K562 (cell line): ENCODE measurements around the gene ARHGAP24. TPM values are rescaled to one million over a fixed set of nuclear protein-coding genes. Genes with fewer than 3 reads are reported as not detected.

Experiments
- ATAC-seq: fragments of 200-7000 bp; cut with Tn5 transposase; 3 replicates; pipeline ENCODE4 v1.9.1; 2020; ENCODE audit warnings: moderate library complexity
- BruUV-seq: library from RNA; stranded (reverse); fragments of 400-500 nt; replicated peaks from 2 replicates; lab custom pipeline; 2021; lab: Mats Ljungman, UMichigan
- CTCF ChIA-PET: fragments of 300-600 bp; formaldehyde crosslinking; extraction: SDS; loops from one replicate; lab custom pipeline; 2021; ENCODE audit warnings: low intra/inter-chr PET ratio; lab: Yijun Ruan, JAX
- POLR2A ChIA-PET: fragments of 300-600, 350-650 bp; sonication (Branson Sonifier 250); formaldehyde crosslinking; extraction: SDS; loops from one replicate; lab custom pipeline; 2021; ENCODE audit warnings: antibody characterized with exemption, inconsistent platforms; lab: Yijun Ruan, JAX
- DNase-seq, 4 experiments: peaks; one replicate each; pipeline versions ENCODE4 v3.0.0 to v3.0.0-alpha.2; 2011 to 2018; ENCODE audit warnings: low spot score in 3 of 4, mixed read lengths in 3 of 4; ENCODE audit errors: extremely low read depth in 1 of 4
- FAIRE-seq: peaks from 2 replicates; lab custom pipeline; 2011; peaks lifted over from hg19 to GRCh38; lab: Jason Lieb, UNC
- H2AFZ ChIP-seq: 2 replicates; pipeline ENCODE4 v1.6.0; 2011; ENCODE audit warnings: low read depth, low read length, control low read depth, inconsistent platforms
- H3K27ac ChIP-seq: fragments of 200-600 bp; 3 replicates; pipeline ENCODE4 v1.8.0; 2011; ENCODE audit warnings: low read depth, mild to moderate bottlenecking, control low read depth, inconsistent platforms, low read length, moderate library complexity, mixed read lengths; ENCODE audit errors: extremely low read depth
- H3K27me3 ChIP-seq, 2 experiments: fragments of 300-600 bp in 1 of 2; 2 replicates in 1 of 2; 3 replicates in 1 of 2; pipeline versions ENCODE4 v1.6.0 to v1.8.0; 2011; ENCODE audit warnings: inconsistent platforms in 2 of 2, low read length in 2 of 2, mild to moderate bottlenecking in 1 of 2, mixed read lengths in 1 of 2, moderate library complexity in 1 of 2; ENCODE audit not compliant: control insufficient read depth in 2 of 2, insufficient read depth in 2 of 2
- H3K36me3 ChIP-seq: fragments of 300-600 bp; 3 replicates; pipeline ENCODE4 v1.8.0; 2011; ENCODE audit warnings: mild to moderate bottlenecking, low read length, inconsistent platforms; ENCODE audit not compliant: control insufficient read depth, insufficient read depth
- H3K4me1 ChIP-seq, 2 experiments: fragments of 200-600 bp in 1 of 2; replicated peaks in 1 of 2; 2 replicates in 1 of 2; 3 replicates in 1 of 2; pipeline versions ENCODE4 v1.5.1 to v1.8.0; 2011; ENCODE audit warnings: inconsistent platforms in 2 of 2, low read length in 2 of 2, mild to moderate bottlenecking in 1 of 2, mixed read lengths in 1 of 2, moderate library complexity in 1 of 2; ENCODE audit not compliant: control insufficient read depth in 2 of 2, insufficient read depth in 2 of 2
- H3K4me2 ChIP-seq: 2 replicates; pipeline ENCODE4 v1.6.1; 2011; ENCODE audit warnings: low read length, control low read depth, inconsistent platforms, mixed read lengths; ENCODE audit not compliant: insufficient read depth
- H3K4me3 ChIP-seq: fragments of 200-600 bp; sonication (generic), shearing (Covaris generic); 2 replicates; pipeline ENCODE4 v1.5.1; 2016; ENCODE audit warnings: control low read depth, inconsistent platforms
- H3K79me2 ChIP-seq: fragments of 200-600 bp; 3 replicates; pipeline ENCODE4 v1.8.0; 2011; ENCODE audit warnings: low read length, inconsistent platforms; ENCODE audit not compliant: control insufficient read depth, insufficient read depth
- H3K9ac ChIP-seq, 2 experiments: 2 replicates each; pipeline versions ENCODE4 v1.6.0 to v1.6.1; 2011; ENCODE audit warnings: low read depth in 2 of 2, low read length in 2 of 2, control low read depth in 1 of 2, inconsistent platforms in 1 of 2, mild to moderate bottlenecking in 1 of 2, mixed read lengths in 1 of 2; ENCODE audit not compliant: insufficient read depth in 1 of 2
- H3K9me1 ChIP-seq: one replicate; pipeline ENCODE4 v1.6.0; 2011; ENCODE audit warnings: inconsistent platforms, mild to moderate bottlenecking, low read length, moderate library complexity; ENCODE audit not compliant: control insufficient read depth, insufficient read depth
- H3K9me3 ChIP-seq: replicated peaks from 2 replicates; pipeline ENCODE4 v1.5.1; 2011; ENCODE audit warnings: low read depth, low read length, inconsistent platforms; ENCODE audit not compliant: control insufficient read depth, insufficient read depth
- H4K20me1 ChIP-seq: replicated peaks from 2 replicates; pipeline ENCODE4 v1.6.1; 2011; ENCODE audit warnings: low read length, inconsistent platforms, mixed read lengths; ENCODE audit not compliant: control insufficient read depth, insufficient read depth
- ATF1 ChIP-seq, 2 experiments: fragments of 450-650 bp in 1 of 2; IDR thresholded peaks; 2 replicates each; pipeline ENCODE4 v1.6.1; 2016; ENCODE audit warnings: missing compliant biosample characterization in 1 of 2, missing genetic modification characterization in 1 of 2
- CCNT2 ChIP-seq: IDR thresholded peaks from 2 replicates; pipeline ENCODE4 v1.6.1; 2011; ENCODE audit warnings: borderline replicate concordance, low read depth, mild to moderate bottlenecking, moderate library complexity, mixed read lengths, low read length; ENCODE audit not compliant: insufficient read length; ENCODE audit errors: extremely low read depth
- ELF1 ChIP-seq: fragments of 200-800 bp; sonication (Bioruptor generic); IDR thresholded peaks from 2 replicates; pipeline ENCODE4 v1.6.1; 2016; ENCODE audit warnings: missing genetic modification characterization, missing compliant biosample characterization
- ETV5 ChIP-seq: sonication (generic); formaldehyde crosslinking; IDR thresholded peaks from 2 replicates; pipeline ENCODE4 v1.4.0; 2020; ENCODE audit warnings: low read depth, mild to moderate bottlenecking, missing genetic modification reagents
- EZH2 ChIP-seq: IDR thresholded peaks from 2 replicates; pipeline ENCODE4 v1.6.1; 2012; ENCODE audit warnings: low read depth, mild to moderate bottlenecking, inconsistent platforms, low read length, borderline replicate concordance
- FOXK1 ChIP-seq: sonication (generic); formaldehyde crosslinking; IDR thresholded peaks from 2 replicates; pipeline ENCODE4 v1.8.0; 2022; ENCODE audit warnings: missing genetic modification reagents, mild to moderate bottlenecking, borderline replicate concordance
- HOXB6 ChIP-seq: fragments of 250-450 bp; sonication (Bioruptor Pico); IDR thresholded peaks from 2 replicates; pipeline ENCODE4 v1.5.1; 2022; ENCODE audit warnings: mild to moderate bottlenecking, borderline replicate concordance
- MCM5 ChIP-seq: fragments of 450-650 bp; IDR thresholded peaks from 2 replicates; pipeline ENCODE4 v1.6.1; 2016; ENCODE audit warnings: low read depth
- MIER1 ChIP-seq: fragments of 450-650 bp; IDR thresholded peaks from 2 replicates; pipeline ENCODE4 v1.6.1; 2016; ENCODE audit warnings: antibody characterized with exemption, mild to moderate bottlenecking, low read depth
- NBN ChIP-seq: fragments of 450-650 bp; IDR thresholded peaks from 2 replicates; pipeline ENCODE4 v1.6.1; 2016; ENCODE audit warnings: low read depth, mild to moderate bottlenecking
- ZBTB8A ChIP-seq: fragments of 450-650 bp; IDR thresholded peaks from 2 replicates; pipeline ENCODE4 v1.6.1; 2018; ENCODE audit warnings: mild to moderate bottlenecking, moderate library complexity; ENCODE audit not compliant: partially characterized antibody
- ZNF3 ChIP-seq: fragments of 250-450 bp; sonication (Bioruptor Pico); IDR thresholded peaks from 2 replicates; pipeline ENCODE4 v1.5.0; 2021; ENCODE audit warnings: mild to moderate bottlenecking, moderate library complexity
- ZNF778 ChIP-seq: fragments of 450-650 bp; formaldehyde crosslinking; IDR thresholded peaks from 2 replicates; pipeline ENCODE4 v1.4.0; 2020; ENCODE audit warnings: mild to moderate bottlenecking, moderate library complexity
- WGBS: fragments of 100-300 bp; shearing (Covaris generic); methylation state at CpG from one replicate; pipeline ENCODE4 v1.1.6; 2016; ENCODE audit warnings: low coverage, mixed read lengths; ENCODE audit not compliant: insufficient coverage; ENCODE audit errors: missing lambda C conversion rate; 5-methylcytosine and 5-hydroxymethylcytosine counted together
- in situ Hi-C: fragments of 300-500 bp; cut with MboI; formaldehyde crosslinking; loops from 4 replicates; pipeline ENCODE4 v1.15.0; 2018; ENCODE audit warnings: inconsistent platforms, mixed read lengths
- intact Hi-C: fragments of 100-400 bp; cut with micrococcal nuclease; formaldehyde crosslinking; loops from 2 replicates; pipeline ENCODE4 v1.14.2; 2022
- polyA plus RNA-seq, 8 experiments: library from polyadenylated mRNA; depleted of rRNA in 4 of 8; stranded (reverse) in 5 of 8; unstranded in 3 of 8; fragments of >200 nt; fragmentation: Nextera tagmentation in 2 of 8; fragmentation: Illumina TruSeq in 1 of 8; extraction: Ambion mirVana in 2 of 8; extraction: Trizol in 1 of 8; gene quantifications; 2 replicates each; pipeline versions ENCODE4 v1.2.1 to v1.2.3, GENCODE V29; 2011 to 2014; ENCODE audit warnings: inconsistent platforms in 1 of 8, missing spikeins in 1 of 8
- total RNA-seq, 7 experiments: library from RNA; depleted of rRNA in 6 of 7; stranded (reverse); fragments of >200 nt in 6 of 7; fragmentation: Illumina TruSeq in 2 of 7; extraction: Trizol in 2 of 7; gene quantifications; 2 replicates each; pipeline versions ENCODE4 v1.2.1 to v1.2.3, GENCODE V29; 2011 to 2021; ENCODE audit warnings: low replicate concordance in 1 of 7
- TF ChIP-seq, protein P1 (sequence below): fragments of 450-650 bp; IDR thresholded peaks from 2 replicates; pipeline ENCODE4 v1.6.1; 2016; ENCODE audit warnings: mild to moderate bottlenecking
- TF ChIP-seq, protein P2 (sequence below): fragments of 450-650 bp; formaldehyde crosslinking; IDR thresholded peaks from 2 replicates; pipeline ENCODE4 v1.4.0; 2022; ENCODE audit warnings: missing genetic modification characterization
- TF ChIP-seq, protein P3 (sequence below): sonication (generic); formaldehyde crosslinking; IDR thresholded peaks from 2 replicates; pipeline ENCODE4 v1.8.1; 2023; ENCODE audit warnings: mild to moderate bottlenecking, missing genetic modification reagents, moderate library complexity
- TF ChIP-seq, protein P4 (sequence below): fragments of 450-650 bp; IDR thresholded peaks from 2 replicates; pipeline ENCODE4 v1.6.1; 2016; ENCODE audit warnings: antibody characterized with exemption

Gene ARHGAP24
- total and polyA plus RNA-seq, 9 of the 15 experiments (the other 6 are each of a cell fraction or from before 2014, with no cell fraction given): 8.0 to 22.6 (median 14.0) TPM

DNA sequence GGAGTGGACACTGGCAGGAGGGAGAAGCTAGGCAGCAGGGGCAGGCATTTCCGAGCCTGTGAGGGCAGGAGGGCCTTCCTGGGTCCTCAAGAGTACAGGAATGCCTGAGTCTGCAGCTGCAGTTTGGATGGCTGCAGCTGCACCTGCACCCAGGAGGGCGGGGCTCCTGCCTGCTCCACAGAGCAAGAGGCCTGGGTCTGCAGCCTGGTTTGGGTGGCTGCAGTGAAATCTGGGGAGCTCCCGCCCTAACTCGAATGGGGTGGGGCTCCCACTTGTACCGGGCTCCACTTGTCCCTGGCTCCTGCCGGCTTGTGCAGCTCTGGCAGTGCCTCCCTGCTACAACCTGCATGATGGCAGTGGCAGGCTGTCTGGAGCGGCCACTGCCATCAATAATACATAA is 436.0 kb downstream of the ARHGAP24 start:
- H3K9me1 ChIP-seq: no peaks in the 10 kb centered on the region
- no peak for ATAC-seq
- no peaks in the 10 kb centered on the region for H3K27me3 ChIP-seq
- ChIA-PET POLR2A (interaction anchor here (1.6 kb wide), 1 partner anchor 12 kb away, joined by 3 read pairs; no protein-coding TSS in a partner anchor), CTCF (no interaction called here)
- H3K4me3 ChIP-seq: no peak overlapping the region
- intact Hi-C loops: no loop called here
- no peak overlapping the region for H3K27ac ChIP-seq
- no peak for FAIRE-seq
- in situ Hi-C loops: no loop called here
- BruUV-seq: no TSS peak
- TF ChIP-seq EZH2: no peak
- TF ChIP-seq ATF1 (CRISPR knock-in tag; IDR thresholded peaks at IDR 0.05): no peak
- TF ChIP-seq ATF1 (tag; IDR thresholded peaks at IDR 0.05): no peak
- no peak for TF ChIP-seq ETV5 (CRISPR knock-in tag)
- no peak for TF ChIP-seq CCNT2
- TF ChIP-seq, protein P1, sequence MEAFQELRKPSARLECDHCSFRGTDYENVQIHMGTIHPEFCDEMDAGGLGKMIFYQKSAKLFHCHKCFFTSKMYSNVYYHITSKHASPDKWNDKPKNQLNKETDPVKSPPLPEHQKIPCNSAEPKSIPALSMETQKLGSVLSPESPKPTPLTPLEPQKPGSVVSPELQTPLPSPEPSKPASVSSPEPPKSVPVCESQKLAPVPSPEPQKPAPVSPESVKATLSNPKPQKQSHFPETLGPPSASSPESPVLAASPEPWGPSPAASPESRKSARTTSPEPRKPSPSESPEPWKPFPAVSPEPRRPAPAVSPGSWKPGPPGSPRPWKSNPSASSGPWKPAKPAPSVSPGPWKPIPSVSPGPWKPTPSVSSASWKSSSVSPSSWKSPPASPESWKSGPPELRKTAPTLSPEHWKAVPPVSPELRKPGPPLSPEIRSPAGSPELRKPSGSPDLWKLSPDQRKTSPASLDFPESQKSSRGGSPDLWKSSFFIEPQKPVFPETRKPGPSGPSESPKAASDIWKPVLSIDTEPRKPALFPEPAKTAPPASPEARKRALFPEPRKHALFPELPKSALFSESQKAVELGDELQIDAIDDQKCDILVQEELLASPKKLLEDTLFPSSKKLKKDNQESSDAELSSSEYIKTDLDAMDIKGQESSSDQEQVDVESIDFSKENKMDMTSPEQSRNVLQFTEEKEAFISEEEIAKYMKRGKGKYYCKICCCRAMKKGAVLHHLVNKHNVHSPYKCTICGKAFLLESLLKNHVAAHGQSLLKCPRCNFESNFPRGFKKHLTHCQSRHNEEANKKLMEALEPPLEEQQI: no peak
- no peak for TF ChIP-seq ZBTB8A
- no peak for TF ChIP-seq ZNF778
- no peak for TF ChIP-seq FOXK1 (CRISPR knock-in tag)
- TF ChIP-seq MCM5: no peak
- TF ChIP-seq, protein P2, sequence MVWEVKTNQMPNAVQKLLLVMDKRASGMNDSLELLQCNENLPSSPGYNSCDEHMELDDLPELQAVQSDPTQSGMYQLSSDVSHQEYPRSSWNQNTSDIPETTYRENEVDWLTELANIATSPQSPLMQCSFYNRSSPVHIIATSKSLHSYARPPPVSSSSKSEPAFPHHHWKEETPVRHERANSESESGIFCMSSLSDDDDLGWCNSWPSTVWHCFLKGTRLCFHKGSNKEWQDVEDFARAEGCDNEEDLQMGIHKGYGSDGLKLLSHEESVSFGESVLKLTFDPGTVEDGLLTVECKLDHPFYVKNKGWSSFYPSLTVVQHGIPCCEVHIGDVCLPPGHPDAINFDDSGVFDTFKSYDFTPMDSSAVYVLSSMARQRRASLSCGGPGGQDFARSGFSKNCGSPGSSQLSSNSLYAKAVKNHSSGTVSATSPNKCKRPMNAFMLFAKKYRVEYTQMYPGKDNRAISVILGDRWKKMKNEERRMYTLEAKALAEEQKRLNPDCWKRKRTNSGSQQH (CRISPR knock-in tag): no peak
- no peak for TF ChIP-seq ZNF3 (CRISPR knock-in tag)
- TF ChIP-seq, protein P3, sequence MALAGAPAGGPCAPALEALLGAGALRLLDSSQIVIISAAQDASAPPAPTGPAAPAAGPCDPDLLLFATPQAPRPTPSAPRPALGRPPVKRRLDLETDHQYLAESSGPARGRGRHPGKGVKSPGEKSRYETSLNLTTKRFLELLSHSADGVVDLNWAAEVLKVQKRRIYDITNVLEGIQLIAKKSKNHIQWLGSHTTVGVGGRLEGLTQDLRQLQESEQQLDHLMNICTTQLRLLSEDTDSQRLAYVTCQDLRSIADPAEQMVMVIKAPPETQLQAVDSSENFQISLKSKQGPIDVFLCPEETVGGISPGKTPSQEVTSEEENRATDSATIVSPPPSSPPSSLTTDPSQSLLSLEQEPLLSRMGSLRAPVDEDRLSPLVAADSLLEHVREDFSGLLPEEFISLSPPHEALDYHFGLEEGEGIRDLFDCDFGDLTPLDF (CRISPR knock-in tag): no peak
- no peak for TF ChIP-seq ELF1 (tag)
- no peak for TF ChIP-seq MIER1
- no peak for TF ChIP-seq HOXB6 (CRISPR knock-in tag)
- TF ChIP-seq, protein P4, sequence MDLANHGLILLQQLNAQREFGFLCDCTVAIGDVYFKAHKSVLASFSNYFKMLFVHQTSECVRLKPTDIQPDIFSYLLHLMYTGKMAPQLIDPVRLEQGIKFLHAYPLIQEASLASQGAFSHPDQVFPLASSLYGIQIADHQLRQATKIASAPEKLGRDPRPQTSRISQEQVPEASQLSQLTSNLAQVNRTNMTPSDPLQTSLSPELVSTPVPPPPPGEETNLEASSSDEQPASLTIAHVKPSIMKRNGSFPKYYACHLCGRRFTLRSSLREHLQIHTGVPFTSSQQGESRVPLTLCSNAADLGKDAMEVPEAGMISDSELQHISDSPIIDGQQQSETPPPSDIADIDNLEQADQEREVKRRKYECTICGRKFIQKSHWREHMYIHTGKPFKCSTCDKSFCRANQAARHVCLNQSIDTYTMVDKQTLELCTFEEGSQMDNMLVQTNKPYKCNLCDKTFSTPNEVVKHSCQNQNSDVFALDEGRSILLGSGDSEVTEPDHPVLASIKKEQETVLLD: no peak
- TF ChIP-seq NBN: no peak
- no peak for DNase-seq
- no peaks in the 10 kb centered on the region for H3K79me2 ChIP-seq
- no peak overlapping the region for H3K9ac ChIP-seq
- H3K9me3 ChIP-seq: no peaks in the 10 kb centered on the region
- WGBS: 31% methylated on average over 7 of the region's 7 CpGs
- H3K4me2 ChIP-seq: no peak overlapping the region
- peaks cover 0 to 4% of the 10 kb centered on the region in 2 experiments; a peak in 1 of 5 replicates for H3K4me1 ChIP-seq
- H2AFZ ChIP-seq: no peak overlapping the region
- no peaks in the 10 kb centered on the region for H3K36me3 ChIP-seq
- H4K20me1 ChIP-seq: no peaks in the 10 kb centered on the region
